CD4-positive, alpha-beta T cell treated with Interleukin-15 for 4 hours (primary cell): ENCODE data around the gene RAP1GAP2.

ENCODE experiments used
- DNase-seq: peaks from one replicate; pipeline ENCODE4 v3.0.0-alpha.2; 2020; ENCODE audit warnings: low spot score

Gene RAP1GAP2

GRCh38 chr17:2911035-2911754 is 115.0 kb downstream of the RAP1GAP2 start:
- DNase-seq, result no peak

DNA sequence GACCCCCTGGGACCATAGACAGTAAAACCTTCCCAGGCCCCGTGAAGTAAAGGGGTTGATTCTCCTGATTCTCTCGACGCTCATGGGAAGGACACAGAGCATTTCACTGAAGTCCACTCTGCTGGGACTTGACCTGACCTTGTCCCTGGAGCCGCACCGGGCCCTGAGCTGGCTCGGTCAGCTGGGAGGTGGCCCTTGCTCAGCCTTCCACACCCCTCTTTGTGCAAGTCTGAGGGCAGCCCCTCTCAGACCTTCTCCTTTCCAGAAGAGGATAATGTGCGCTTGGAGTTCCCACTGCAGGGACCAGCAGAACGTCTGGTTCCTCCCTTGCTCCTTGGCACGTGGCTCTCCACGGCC is 115.5 kb downstream of the RAP1GAP2 start:
- DNase-seq, result no peak

- no peak for DNase-seq
These were observed 116.5 kb downstream of the RAP1GAP2 start for GRCh38 chr17:2912754-2913153.

GRCh38 chr17:2916461-2916860 is 120.2 kb downstream of the RAP1GAP2 start:
- no peak for DNase-seq

DNA sequence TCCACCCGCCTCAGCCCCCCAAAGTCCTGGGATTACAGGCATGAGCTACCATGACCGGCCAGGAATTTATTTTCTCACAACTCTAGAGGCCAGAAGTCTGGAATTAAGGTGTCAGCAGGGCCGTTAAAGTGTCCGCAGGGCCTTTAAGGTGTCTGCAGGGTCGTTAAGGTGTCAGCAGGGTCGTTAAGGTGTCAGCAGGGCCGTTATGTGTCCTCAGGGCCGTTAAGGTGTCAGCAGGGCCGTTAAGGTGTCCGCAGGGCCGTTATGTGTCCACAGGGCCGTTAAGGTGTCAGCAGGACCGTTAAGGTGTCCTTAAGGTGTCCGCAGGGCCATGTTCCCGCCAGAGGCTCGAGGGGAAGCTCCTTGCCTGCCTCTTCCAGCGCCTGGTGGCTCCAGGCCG is 125.2 kb downstream of the RAP1GAP2 start:
- no peak for DNase-seq

- DNase-seq, result no peak
These were observed 128.0 kb downstream of the RAP1GAP2 start for GRCh38 chr17:2924211-2924610.

- no peak for DNase-seq
These were observed 128.8 kb downstream of the RAP1GAP2 start for GRCh38 chr17:2925011-2925410.

GRCh38 chr17:2926019-2926650 is 129.9 kb downstream of the RAP1GAP2 start:
- no peak for DNase-seq

DNA sequence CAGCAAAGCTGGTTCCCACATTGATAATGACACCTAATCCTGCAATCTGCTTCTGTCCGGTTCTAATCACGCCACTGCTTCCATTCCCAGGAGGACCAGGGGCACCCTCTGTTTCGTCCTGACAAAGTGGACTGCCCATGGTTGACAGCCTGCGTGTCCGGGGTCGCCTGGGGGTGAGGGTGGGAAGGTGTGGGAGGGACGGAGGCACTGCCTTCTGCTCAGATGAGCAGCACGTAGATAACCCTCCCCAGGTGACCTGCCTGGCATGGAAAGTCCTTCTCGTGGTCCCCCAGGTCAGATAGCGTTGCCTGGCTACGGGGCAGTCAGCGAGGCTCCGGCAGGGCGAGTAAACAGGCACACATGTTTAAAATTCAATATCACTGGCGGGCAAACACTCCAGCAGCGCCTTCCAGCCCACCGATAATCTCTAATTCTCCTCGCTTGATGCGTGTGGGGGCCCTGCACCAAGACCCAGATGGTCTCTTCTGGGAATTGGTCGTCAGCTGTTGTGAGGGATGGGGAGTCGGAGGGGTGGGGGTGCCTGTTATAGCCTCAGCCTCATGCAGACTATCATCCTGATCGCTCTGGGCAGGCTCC is 132.2 kb downstream of the RAP1GAP2 start:
- no peak for DNase-seq

- no peak for DNase-seq
These were observed 133.8 kb downstream of the RAP1GAP2 start for GRCh38 chr17:2929881-2930533.

DNA sequence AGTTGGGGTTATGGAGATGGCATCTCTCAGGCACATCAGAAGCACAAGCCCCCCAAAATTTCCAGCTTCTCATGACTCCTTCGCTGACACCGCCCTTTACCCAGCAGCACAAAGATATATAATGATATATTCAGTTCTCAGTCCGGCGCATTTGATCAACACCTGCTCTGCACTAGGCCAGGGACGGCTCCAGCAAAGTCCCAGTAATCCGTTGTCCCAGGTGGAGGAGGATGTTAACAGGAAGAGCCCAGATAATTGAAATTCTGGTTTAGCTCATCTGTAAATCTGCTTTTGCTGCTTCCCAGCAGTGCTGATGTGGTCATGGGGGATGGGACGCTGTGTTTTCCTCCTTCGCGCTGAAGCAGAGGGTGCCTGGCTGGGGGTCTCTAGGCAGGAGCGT is 135.6 kb downstream of the RAP1GAP2 start:
- no peak for DNase-seq

GRCh38 chr17:2932946-2933345 is 136.7 kb downstream of the RAP1GAP2 start:
- no peak for DNase-seq

GRCh38 chr17:2933606-2934005 is 137.4 kb downstream of the RAP1GAP2 start:
- DNase-seq, result no peak

DNA sequence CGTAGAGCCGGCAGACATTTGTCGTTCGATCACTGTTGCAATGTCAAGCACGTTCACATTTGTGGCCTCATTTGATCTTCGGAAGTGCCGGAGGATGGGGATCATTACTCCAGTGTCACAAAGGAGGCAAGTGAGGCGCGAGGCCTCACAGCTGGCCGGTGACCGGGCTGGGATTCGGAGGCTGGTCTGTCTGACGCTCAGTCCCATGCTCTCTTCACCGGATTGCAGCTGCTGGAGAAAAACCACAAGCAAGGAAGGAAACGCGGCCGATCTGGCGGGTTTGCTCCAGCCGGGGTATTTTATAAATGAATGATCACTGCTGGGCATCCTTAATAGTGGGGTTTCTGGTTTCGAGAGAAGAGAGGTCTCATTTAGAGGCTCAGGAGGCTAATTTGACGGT is 139.4 kb downstream of the RAP1GAP2 start:
- no peak for DNase-seq

DNA sequence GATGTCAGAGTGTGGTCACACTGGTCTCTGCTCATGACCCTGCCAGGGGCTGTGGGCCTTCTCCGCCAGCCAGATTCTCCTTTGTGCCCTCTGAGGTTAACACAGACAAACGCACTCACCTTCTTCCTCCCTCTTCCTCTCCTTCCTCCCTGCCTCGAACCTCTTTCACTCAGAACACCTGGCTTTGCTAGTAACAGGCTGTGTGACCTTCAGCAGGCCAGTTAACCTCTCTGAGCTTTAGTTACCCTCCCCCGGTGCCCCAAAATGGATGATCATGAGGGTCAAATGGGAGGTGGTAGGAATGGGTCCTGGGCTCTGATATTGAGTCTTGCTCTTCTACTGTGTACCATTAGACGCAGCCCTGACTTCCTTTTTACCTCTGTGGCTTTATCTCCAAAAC is 140.1 kb downstream of the RAP1GAP2 start:
- no peak for DNase-seq

- DNase-seq, result no peak
These were observed 140.6 kb downstream of the RAP1GAP2 start for GRCh38 chr17:2936771-2937321.

GRCh38 chr17:2937331-2938003 is 141.2 kb downstream of the RAP1GAP2 start:
- DNase-seq, result no peak

DNA sequence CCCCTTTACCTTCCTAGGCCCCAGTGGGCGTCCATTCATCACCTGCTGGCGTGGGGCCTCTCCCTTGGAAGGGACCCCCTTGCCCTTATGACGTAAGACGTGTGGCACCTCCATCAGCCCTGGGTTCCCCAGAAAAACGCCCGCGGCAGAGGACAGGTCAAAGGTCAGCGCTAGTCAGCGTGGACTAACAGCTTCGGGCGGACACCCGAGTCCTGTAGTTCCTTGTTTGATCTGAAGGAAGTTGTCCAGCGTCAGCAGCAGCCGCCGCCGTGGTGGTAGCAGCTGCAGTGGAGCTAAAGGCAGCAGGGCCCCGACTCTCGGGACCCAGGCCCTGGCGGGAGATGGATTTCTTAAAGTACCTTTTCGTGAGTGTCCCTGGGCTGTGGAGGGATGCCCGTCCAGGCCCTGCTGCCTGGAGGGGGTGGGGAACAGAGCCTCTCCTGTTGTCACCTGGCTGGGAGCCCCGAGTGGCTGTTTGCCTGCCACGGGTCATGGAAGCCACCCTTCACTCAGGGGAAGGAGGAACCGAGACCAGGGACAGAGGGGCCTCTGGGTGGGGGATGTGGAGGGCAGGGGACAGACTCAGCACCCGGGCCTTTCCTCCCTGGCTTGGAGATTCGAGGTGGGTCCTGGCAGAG is 143.6 kb downstream of the RAP1GAP2 start:
- DNase-seq, result no peak

DNA sequence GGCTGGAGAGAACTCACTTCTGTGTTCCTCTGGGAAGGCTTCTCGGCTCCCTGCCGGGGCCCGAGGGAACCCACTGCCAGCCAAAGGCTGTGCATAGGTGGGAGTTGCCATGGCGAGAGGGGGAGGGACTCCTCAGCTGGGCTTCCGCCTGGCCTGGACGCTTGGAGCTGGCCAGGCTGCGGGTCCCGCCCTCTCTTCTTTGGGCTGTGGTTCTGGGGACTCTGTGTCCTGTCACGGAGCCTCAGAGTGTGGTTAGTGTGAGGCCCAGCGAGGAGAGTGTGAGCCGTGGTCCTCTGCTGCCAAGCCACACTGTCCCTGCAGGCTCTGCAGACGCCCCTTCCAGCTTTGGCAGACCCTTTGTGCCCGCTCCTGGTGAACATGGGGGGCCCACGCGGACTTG is 144.1 kb downstream of the RAP1GAP2 start:
- DNase-seq, result no peak

- no peak for DNase-seq
These were observed 147.7 kb downstream of the RAP1GAP2 start for GRCh38 chr17:2943981-2944380.

GRCh38 chr17:2945299-2945698 is 149.1 kb downstream of the RAP1GAP2 start:
- no peak for DNase-seq

- DNase-seq, result no peak
These were observed 149.9 kb downstream of the RAP1GAP2 start for GRCh38 chr17:2946144-2946543.
